GM19372 (cell line): Measurements from ENCODE around the gene HSFX4.
A peak's percentile ranks its signal among the peaks of the same experiment; 100 is the strongest.
"Not testable (repeated sequence)": the region's sequence is repeated elsewhere in the genome, so short reads cannot be mapped to it uniquely, and the experiment has no call there.

Experiments
- ATAC-seq: cut with Tn5 transposase; IDR thresholded peaks from one replicate; pipeline ENCODE4 v1.9.1; 2021; ENCODE audit warnings: mild to moderate bottlenecking, low read depth, moderate library complexity; ENCODE audit not compliant: unreplicated experiment

HSFX4 gene, protein sequence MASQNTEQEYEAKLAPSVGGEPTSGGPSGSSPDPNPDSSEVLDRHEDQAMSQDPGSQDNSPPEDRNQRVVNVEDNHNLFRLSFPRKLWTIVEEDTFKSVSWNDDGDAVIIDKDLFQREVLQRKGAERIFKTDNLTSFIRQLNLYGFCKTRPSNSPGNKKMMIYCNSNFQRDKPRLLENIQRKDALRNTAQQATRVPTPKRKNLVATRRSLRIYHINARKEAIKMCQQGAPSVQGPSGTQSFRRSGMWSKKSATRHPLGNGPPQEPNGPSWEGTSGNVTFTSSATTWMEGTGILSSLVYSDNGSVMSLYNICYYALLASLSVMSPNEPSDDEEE

DNA sequence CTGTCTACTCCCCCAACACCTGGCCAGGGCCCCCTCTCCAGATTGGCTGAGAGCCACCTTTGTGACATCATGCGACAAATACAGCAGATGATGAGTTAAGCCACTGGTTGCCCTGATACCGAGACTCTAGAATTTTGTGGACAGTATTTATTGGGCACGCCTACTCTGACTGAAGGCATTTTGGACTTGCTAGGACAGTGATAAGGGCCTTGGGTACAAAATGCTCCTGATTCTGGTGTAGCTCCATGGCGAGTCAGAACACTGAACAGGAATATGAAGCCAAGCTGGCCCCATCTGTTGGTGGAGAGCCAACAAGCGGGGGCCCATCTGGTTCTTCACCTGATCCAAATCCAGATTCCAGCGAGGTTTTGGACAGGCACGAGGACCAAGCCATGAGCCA lies at the start of gene HSFX4:
TSS of gene HSFX4 (plus strand) at position 174 of the 400 bp plus-strand sequence. CDS start at position 246, 72 bp downstream.
- not testable (repeated sequence) for ATAC-seq

DNA sequence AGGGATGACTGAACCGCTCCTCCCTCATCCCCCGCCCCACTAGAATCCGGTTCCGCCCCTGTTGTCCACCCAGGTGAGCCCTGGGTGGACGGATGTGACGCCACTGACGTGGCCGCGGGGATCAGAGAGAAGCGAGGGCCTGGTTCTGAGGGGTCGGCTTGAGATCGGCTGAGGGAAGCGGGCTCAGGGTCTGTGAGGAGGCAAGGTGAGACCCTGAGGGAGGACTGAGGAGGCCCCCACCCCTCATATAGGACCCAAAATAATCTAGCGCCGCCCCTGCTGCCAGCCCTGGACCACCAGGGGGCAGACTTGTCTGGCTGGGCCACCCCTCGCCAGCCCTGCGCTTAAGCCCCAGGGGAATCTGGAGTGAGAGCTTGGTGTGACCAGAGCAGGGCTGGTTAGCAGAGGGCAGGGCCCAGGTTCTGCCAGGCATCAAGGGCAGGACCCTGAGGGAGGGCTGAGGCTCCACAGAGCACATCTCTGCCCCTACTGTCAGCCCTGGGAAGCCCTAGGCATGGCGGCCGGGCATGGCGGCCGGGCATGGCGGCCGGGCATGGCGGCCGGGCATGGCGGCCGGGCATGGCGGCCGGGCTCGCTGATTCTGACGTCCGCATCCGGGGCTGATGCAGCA lies 48.2 kb upstream of the HSFX4 start, which contains the start of gene MAGEA8:
TSS of gene MAGEA8 (plus strand) at position 103 of the 631 bp plus-strand sequence. CDS start 3,090 bp downstream, outside the sequence.
- ATAC-seq = no peak

DNA sequence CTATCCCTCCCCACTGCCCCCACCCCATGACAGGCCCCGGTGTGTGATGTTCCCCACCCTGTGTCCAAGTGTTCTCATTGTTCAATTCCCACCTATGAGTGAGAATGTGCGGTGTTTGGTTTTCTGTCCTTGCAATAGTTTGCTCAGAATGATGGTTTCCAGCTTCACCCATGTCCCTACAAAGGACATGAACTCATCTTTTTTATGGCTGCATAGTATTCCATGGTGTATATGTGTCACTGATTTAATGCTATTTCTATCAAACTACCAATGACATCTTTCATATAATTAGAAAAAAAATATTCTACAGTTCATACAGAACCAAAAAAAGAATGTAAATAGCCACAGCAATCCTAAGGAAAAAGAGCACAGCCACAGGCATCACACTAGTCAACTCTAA lies 38.5 kb upstream of the HSFX4 start:
- not testable (repeated sequence) for ATAC-seq

DNA sequence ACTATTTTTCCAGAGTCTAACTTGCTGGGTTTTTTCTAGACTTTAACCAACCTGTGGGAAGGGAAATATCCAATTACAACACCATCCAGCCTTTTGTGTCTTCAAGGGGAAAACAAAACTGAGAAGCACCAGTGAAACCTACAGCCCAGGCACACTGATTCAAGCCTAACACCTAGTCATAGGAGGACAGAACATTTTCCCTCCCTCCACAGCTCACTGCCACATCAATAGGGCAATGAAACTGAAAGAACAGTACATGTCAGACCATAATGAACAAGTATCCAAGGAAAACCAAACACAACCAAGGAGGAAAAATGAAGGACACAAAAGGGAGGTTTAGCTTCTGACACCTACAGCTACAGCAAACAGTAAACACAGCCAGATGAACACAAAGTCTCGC lies 30.8 kb upstream of the HSFX4 start:
- no peak for ATAC-seq

DNA sequence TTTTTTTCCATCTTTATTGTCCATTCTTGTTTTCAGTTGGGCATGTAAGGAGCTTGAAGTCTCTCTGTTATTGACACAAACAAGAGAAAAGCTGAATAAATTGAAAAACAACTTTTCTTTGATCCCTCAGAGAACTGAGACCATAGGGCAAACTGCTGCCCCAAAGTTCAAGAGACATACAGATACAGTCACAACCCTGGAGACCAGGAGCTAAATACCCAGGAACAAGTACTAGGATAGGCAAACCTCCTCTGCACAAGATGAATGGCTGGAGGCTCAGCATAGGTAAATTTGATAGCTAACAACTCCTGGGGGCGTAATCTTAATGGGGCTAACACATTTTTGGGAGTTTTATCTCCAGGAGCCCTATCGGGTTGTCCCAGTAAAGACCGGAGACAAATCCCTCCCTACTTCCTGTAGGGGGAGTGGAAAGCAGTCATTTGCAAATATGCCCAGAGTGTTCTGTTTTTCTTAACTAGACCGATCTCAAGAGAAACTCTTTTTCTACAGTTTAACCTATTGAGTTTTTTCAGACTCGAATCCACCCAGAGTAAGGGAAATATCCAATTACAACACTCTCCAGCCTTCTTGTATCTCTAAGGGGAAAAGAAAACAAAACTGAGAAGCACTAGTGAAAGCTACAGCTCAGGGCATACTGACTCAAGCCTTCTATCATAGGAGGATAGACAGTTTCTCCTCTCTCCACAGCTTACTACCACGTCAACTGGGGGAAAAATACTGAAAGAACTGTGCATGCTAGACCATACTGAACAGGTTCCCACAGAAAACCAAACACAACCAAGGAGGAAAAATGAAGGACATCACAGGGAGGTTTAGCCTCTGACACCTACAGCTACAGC lies 25.3 kb upstream of the HSFX4 start:
- ATAC-seq = peak; percentile 59

DNA sequence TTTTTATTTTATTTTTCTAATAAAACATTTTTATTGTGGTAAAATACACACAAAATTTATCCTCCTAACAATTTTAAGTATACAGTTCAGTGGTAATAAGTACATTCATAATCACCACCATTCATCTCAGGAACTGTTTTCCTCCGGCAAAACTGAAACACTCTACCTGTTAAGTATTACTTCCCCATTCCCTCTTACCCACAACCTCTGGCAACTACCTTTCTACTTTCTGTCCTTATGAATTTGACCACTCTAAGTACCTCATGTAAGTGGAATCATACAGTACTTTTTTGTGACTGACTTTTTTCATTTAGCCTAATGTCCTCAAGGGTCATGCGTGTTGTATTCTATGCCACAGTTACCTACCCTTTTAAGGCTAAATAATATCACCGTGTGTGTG lies 21.1 kb upstream of the HSFX4 start:
- no peak for ATAC-seq

DNA sequence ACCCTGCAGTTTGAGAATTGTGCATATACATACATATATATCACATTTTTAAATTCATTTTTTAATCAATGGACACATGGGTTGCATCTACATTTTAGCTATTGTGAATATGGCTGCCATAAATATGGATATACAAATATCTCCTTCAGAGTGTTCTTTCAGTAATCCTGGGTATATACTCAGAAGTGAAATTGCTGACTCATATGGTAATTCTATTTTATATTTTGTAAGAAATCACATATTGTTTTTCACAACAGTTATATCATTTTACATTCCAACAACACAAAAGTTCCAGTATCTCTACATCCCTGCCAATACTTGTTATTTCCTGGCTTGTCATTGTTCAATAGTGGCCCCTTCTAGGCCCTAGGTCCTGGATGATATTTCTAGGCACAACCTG lies 20.6 kb upstream of the HSFX4 start:
- no peak for ATAC-seq

DNA sequence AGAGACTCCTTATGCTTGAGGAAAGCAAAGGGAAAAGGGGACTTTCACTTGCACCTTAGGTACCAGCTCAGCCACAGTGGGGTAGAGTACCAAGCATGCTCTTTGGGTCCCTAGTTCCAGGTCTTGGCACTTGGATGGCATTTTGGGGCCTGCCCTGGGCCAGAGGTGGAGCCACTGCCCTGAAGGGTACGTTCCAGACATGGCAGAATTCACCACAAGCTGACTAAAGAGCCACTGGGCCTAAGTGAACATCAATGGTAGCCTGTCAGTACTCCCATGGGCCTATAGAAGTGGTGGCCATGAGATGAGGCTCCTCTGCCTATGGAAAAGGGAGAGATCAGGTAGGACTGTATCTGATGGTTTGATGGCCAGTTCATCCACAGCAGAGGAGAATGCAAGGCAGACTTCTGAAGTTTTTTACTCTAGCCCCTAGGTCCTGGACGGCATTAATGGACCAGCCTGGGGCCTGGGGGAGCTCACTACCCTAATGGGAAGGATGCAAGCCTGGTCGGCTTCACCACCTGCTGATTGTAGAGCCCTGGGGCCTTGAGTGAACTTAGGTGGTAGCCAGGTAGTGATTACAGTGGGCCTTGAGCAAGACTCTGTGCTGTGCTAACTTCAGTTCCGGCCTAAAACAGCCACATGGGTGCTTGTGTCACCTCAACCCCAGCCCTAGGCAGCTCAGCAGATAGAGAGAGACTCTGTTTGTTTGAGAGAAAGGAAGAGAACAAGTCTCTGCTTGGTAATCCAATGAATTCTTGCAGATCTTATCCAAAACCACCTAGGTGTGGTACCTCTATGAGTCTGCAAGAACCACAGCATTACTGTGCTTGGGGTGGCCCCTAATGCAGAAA lies 19.8 kb upstream of the HSFX4 start:
- no peak for ATAC-seq

DNA sequence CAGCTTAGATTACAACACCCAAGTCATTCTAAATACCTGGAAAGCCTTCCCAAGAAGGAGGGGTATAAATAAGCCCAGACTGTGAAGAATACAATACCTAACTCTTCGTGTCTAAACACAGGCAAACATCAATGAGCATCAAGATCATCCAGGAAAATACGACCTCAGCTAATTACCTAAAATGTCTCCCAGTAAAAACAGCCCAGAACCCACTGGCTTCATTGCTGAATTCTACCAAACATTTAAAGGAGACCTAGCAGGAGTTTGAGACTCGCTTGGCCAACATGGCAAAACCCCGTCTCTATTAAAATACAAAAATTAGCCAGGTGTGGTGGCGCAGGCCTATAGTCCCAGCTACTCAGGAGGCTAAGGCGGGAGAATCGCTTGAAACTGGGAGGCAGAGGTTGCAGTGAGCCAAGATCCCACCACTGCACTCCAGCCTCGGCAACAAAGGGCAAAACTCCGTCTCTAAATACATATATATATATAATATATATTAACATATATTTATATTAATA lies 19.1 kb upstream of the HSFX4 start:
- no peak for ATAC-seq

DNA sequence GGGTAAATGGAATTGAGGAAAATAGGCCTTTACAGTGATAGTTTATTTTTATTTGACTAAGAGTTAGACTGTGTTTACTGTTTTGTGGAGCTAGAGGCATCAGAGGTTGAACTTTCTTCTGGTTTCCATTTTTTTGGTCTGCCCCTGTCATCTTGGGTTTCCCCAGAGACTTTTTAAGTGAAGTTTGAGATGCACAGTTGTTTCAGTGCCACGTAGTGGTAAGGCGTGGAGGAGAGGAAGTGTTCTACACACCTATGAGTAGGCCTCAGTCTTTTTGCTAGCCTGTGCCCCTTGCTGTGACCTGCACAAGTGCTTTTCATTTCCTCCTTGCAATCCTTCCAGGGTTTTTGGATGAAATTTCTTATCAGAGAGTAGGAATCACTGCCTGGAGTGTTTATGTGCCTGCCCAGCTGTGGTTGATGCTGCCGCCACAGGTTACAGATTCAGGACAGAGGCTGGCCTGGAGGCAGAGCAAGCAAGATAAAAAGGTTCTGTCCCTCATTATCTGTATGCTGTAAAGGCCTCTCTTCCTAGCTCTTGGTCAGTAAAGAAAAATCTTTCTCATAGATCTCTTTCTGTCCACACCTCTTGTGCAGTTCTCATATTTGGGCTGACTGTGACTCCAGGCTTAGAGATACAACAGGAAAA lies 12.5 kb upstream of the HSFX4 start:
- peak; percentile 90 for ATAC-seq

DNA sequence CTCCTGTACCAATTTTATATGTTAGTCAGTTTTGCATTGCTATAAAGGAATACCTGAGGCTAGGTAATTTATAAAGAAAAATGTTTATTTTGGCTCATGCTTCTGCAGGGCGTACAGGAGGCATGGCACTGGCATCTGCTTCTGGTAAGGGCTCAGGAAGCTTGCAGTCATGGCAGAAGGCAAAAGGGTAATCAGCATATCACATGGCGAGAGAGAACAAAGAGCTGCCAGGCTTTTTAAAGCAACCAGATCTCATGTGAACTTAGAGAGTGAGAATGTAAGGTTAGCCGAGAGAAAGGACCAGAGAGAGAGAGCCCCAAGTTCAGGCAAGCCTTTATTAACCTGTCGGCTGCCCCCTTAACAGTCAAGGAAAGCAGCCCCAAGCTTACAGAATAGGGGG lies 5.5 kb upstream of the HSFX4 start:
- not testable (repeated sequence) for ATAC-seq

DNA sequence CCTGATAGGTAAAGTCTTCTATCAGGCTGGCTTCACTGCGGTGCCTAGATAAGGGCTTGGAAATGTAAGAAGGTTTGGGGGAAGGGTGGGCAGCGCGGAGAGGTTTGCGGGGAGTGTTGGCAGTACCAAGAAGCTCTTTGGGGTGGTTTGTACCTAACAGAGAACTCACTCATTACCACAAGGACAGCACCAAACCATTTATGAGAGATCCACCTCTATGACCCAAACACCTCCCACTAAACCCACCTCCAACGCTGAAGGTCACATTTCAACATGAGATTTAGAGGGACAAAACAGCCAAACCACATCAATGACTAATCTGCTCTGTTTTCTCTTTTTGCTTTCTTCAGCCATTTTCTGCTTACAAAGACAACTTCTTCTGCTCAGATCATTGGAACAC lies 4.9 kb upstream of the HSFX4 start:
- not testable (repeated sequence) for ATAC-seq

DNA sequence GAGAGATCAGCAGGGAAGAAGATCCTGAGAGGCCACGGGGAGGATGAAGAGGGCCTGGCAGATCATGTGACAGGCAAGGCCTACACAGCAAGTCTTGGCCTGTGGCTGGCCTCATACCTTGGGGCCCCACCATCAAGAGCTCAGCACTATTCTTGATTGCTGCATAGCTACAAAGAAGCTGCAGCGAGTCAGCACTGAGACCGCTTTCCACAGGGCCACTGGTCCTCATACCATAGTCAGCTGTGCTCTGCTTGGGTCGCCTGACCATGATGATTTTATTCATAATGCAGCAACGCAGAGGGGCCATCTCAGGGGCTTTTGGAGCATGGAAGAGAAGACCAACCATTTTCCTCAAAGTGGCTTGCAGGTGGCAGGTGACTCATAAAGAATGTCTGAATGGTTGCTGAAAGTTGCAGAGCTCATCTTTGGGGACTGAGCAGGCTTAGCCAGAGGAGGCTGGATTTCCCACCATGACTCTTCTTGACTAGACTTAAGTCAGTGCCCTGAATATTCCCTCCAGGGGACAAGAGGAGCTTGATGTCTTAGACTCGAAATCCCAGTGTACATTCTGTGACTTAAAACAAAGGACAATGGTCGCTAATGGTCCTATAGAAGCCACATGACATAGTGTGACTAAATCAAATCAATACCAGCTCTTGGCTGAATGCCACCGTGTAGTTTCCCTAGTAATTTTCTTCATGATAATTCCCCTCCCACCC lies 2.0 kb upstream of the HSFX4 start:
- ATAC-seq = not testable (repeated sequence)

DNA sequence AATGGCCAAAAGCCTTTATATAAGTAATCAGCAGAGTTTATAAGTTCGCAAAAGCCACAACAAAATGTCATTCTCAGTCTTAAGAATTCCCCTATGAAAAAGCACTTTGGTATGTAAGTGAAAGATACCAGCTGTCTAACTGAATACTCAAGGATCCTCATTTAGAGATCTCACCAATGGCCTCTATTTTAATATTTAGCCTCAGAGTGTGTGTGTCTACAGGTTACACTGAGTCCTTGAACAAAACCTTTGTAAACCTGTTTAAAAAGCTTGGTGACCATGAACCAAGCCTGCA lies 1.5 kb upstream of the HSFX4 start:
- ATAC-seq = not testable (repeated sequence)

DNA sequence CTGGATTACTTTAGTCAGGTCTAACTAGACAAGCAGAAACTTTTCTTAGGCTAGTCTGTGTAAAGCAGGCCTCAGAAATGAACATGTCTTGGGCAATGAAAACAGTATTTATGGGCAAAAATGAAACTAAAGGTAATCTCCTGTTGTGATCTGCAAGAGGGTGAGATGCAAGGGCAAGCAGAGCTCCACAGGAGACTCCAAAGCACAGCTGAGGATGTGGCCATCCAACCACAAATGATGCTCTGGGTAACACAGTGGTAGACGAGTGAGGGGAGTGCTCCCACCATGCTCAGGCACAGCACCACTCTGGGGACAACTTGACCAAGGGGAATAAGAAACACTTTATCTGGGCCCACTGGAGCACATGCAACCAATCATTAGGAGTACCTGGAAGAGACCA lies 738 bp upstream of the HSFX4 start:
- not testable (repeated sequence) for ATAC-seq

DNA sequence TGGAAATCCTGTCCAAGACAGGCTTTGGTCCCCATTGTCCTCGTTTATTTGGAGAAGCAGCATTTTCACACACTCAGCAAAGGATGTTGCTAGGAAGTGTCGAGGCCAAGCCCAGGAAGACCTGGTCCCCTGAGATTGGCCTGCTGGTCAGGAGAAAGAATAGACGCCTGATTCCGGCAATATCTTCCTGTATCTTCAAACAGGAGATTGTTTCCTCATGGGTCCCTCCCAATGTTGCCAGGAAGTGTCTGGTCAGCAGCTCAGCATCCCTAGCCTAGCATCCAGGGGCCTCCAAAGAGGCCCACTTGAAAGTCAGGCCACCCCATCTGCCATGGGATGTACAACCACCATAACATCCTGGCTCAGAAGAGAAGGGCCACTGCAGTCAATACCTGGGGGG lies 2.0 kb downstream of the HSFX4 start:
- not testable (repeated sequence) for ATAC-seq

DNA sequence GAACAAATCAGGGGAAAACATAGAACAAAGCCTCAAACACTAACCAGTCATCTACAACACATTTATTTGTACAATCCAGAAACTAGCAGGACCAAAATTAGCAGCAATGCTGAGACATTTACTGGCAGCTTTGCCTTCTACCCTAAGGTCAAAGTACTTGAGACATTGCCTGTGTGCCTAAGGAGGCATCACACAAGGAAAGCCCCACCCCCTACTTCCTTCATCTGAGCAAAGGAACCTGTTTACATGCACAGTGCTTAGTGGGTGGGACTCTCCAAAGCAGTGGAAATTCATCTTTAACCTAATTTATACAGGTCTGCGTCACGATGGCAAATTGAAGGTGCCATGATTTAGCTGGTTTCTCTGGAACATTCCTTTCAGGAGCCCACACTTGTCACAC lies 2.8 kb downstream of the HSFX4 start:
- ATAC-seq = not testable (repeated sequence)

DNA sequence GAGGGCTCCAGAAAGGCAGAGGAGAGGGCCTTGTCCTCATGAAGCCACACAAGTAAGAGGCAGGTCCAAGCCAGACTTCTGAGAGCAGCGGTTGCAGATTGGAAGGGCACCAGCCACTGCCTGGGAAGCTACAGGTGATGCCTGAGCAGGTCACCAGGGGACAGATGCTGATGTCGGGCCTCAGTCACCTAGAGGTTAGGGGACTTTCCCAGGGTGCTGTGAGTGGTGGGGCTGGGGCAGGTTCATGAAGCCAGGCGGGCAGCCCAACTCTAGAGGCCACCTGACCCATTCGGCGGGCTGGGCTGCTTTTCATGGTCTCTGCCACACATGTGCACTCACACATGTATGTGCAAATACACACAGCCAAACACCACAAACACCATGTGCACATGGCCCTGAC lies 3.6 kb downstream of the HSFX4 start:
- not testable (repeated sequence) for ATAC-seq

DNA sequence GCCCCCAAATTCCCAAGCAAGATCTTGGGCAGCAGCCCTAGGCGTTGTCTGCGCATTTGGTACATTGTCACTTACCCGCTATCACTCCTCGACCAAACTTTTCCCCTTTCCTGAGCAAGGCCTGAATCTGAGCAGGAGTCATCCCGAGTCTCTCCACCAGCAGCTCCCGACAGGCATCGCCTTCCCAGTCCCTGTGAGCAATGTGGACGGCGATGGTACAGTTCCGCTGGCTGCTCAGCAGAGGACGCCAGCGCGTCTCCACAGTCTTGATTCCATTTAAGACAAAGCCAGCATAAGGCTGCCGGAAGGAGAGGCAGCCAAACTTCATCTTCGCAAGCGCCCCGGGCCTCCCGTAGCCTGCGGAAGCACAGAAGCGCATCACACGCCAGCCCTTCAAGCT lies 4.2 kb downstream of the HSFX4 start:
- not testable (repeated sequence) for ATAC-seq
